Neural progenitor cell (in vitro differentiated cells): ENCODE measurements around the gene PPAN. TPM values are rescaled to one million over a fixed set of nuclear protein-coding genes. Genes with fewer than 3 reads are reported as not detected.

ENCODE experiments used
- DNase-seq: peaks from one replicate; pipeline ENCODE4 v3.0.0-alpha.2; 2016; ENCODE audit warnings: low spot score
- H2AFZ ChIP-seq: fragments of 200-600 bp; sonication (generic); replicated peaks from 2 replicates; pipeline ENCODE4 v1.6.1; 2016; ENCODE audit warnings: antibody characterized with exemption
- H3F3A ChIP-seq: fragments of 200-600 bp; sonication (generic); 2 replicates; pipeline ENCODE4 v1.6.1; 2016; ENCODE audit warnings: antibody characterized with exemption, low read depth
- H3K27ac ChIP-seq: fragments of 200-600 bp; sonication (generic); 2 replicates; pipeline ENCODE4 v1.5.1; 2016; ENCODE audit warnings: mild to moderate bottlenecking
- H3K27me3 ChIP-seq: fragments of 200-600 bp; sonication (generic); 2 replicates; pipeline ENCODE4 v1.6.1; 2016; ENCODE audit warnings: mild to moderate bottlenecking, moderate library complexity
- H3K36me3 ChIP-seq: fragments of 200-600 bp; sonication (generic); 2 replicates; pipeline ENCODE4 v1.5.1; 2016
- H3K4me1 ChIP-seq: fragments of 200-600 bp; sonication (generic); 2 replicates; pipeline ENCODE4 v1.6.1; 2016; ENCODE audit warnings: mixed run types
- H3K4me2 ChIP-seq: fragments of 200-600 bp; sonication (generic); 2 replicates; pipeline ENCODE4 v1.6.1; 2016
- H3K4me3 ChIP-seq: fragments of 200-600 bp; sonication (generic); 2 replicates; pipeline ENCODE4 v1.5.1; 2016
- H3K79me2 ChIP-seq: fragments of 200-600 bp; sonication (generic); 2 replicates; pipeline ENCODE4 v1.6.1; 2016; ENCODE audit warnings: low read depth
- H3K9ac ChIP-seq: fragments of 200-600 bp; sonication (generic); 2 replicates; pipeline ENCODE4 v1.6.1; 2016
- H3K9me3 ChIP-seq: fragments of 200-600 bp; sonication (generic); 2 replicates; pipeline ENCODE4 v1.5.1; 2016; ENCODE audit warnings: low read depth
- H4K20me1 ChIP-seq: fragments of 200-600 bp; sonication (generic); 2 replicates; pipeline ENCODE4 v1.6.1; 2016; ENCODE audit warnings: low read depth
- H3K27ac Mint-ChIP-seq: 3 replicates; pipeline ENCODE4 v1.8.0; 2021; ENCODE audit warnings: mixed read lengths
- H3K27me3 Mint-ChIP-seq: 2 replicates; pipeline ENCODE4 v1.8.0; 2022; ENCODE audit warnings: low read depth, mild to moderate bottlenecking, inconsistent platforms, moderate library complexity, mixed read lengths; ENCODE audit not compliant: insufficient read depth
- H3K36me3 Mint-ChIP-seq: 3 replicates; pipeline ENCODE4 v1.8.0; 2021; ENCODE audit warnings: mixed read lengths
- H3K4me1 Mint-ChIP-seq: 3 replicates; pipeline ENCODE4 v1.8.0; 2021; ENCODE audit warnings: mixed read lengths
- H3K4me3 Mint-ChIP-seq: 3 replicates; pipeline ENCODE4 v1.8.0; 2021; ENCODE audit warnings: mild to moderate bottlenecking, moderate library complexity, mixed read lengths
- H3K9me3 Mint-ChIP-seq: 3 replicates; pipeline ENCODE4 v1.8.0; 2020; ENCODE audit warnings: mixed read lengths
- CTCF ChIP-seq: fragments of 200-600 bp; sonication (generic); IDR thresholded peaks from 2 replicates; pipeline ENCODE4 v1.5.1; 2017; ENCODE audit warnings: antibody characterized with exemption, mild to moderate bottlenecking
- EZH2 ChIP-seq: fragments of 200-600 bp; sonication (generic); IDR thresholded peaks from 2 replicates; pipeline ENCODE4 v1.6.1; 2017; ENCODE audit warnings: antibody characterized with exemption, mild to moderate bottlenecking, moderate library complexity
- EZH2phosphoT487 ChIP-seq: fragments of 200-600 bp; sonication (generic); IDR thresholded peaks from 2 replicates; pipeline ENCODE4 v1.6.1; 2017; ENCODE audit warnings: antibody characterized with exemption
- total RNA-seq: library from RNA; depleted of rRNA; stranded (reverse); fragments of >200 nt; gene quantifications from 2 replicates; pipeline ENCODE4 v1.2.3, GENCODE V29; 2015; ENCODE audit warnings: low replicate concordance

The PPAN gene
- total RNA-seq, 1 donor from 2014 or later: 6.6 TPM

- no peak overlapping the region for H3K4me3 ChIP-seq
- H3K4me3 Mint-ChIP-seq: no peak overlapping the region
- peaks cover 2% of the 10 kb centered on the region for H3K27me3 Mint-ChIP-seq
- no peak overlapping the region for H3K27ac ChIP-seq
- H3K36me3 Mint-ChIP-seq: peaks cover 34% of the 10 kb centered on the region
- H2AFZ ChIP-seq: no peak overlapping the region
- no peaks in the 10 kb centered on the region for H4K20me1 ChIP-seq
- H3K4me1 Mint-ChIP-seq: no peaks in the 10 kb centered on the region
- peaks cover 10% of the 10 kb centered on the region for H3K36me3 ChIP-seq
- no peaks in the 10 kb centered on the region for H3K9me3 ChIP-seq
- H3K9ac ChIP-seq: no peak overlapping the region
- H3K4me1 ChIP-seq: no peaks in the 10 kb centered on the region
- no peak for DNase-seq
- H3F3A ChIP-seq: no peaks in the 10 kb centered on the region
- no peaks in the 10 kb centered on the region for H3K27me3 ChIP-seq
- no peaks in the 10 kb centered on the region for H3K79me2 ChIP-seq
- H3K4me2 ChIP-seq: no peak overlapping the region
- no peak for TF ChIP-seq EZH2
- no peak for TF ChIP-seq EZH2phosphoT487
- TF ChIP-seq CTCF: no peak
- no peak overlapping the region for H3K27ac Mint-ChIP-seq
- no peaks in the 10 kb centered on the region for H3K9me3 Mint-ChIP-seq
Observed at GRCh38 chr19:10152100-10152499, 45.9 kb downstream of the PPAN start.

- H3F3A ChIP-seq: no peaks in the 10 kb centered on the region
Observed at GRCh38 chr19:10155839-10156238, 49.7 kb downstream of the PPAN start.

GRCh38 chr19:10158071-10158470 lies 51.9 kb downstream of the PPAN start:
- H4K20me1 ChIP-seq: no peaks in the 10 kb centered on the region
- H3K36me3 ChIP-seq: peaks cover 6% of the 10 kb centered on the region
- H3K4me1 Mint-ChIP-seq: no peaks in the 10 kb centered on the region
- H3K79me2 ChIP-seq: no peaks in the 10 kb centered on the region
- no peaks in the 10 kb centered on the region for H3K27me3 ChIP-seq
- H3K27ac ChIP-seq: no peak overlapping the region
- H3K27me3 Mint-ChIP-seq: peaks cover 4% of the 10 kb centered on the region
- H3K4me3 ChIP-seq: no peak overlapping the region
- no peak overlapping the region for H3K4me3 Mint-ChIP-seq
- H3K4me2 ChIP-seq: no peak overlapping the region
- no peaks in the 10 kb centered on the region for H3K9me3 ChIP-seq
- H3F3A ChIP-seq: no peaks in the 10 kb centered on the region
- no peak for DNase-seq
- no peaks in the 10 kb centered on the region for H3K4me1 ChIP-seq
- H2AFZ ChIP-seq: no peak overlapping the region
- H3K27ac Mint-ChIP-seq: no peak overlapping the region
- no peaks in the 10 kb centered on the region for H3K9me3 Mint-ChIP-seq
- peaks cover 31% of the 10 kb centered on the region for H3K36me3 Mint-ChIP-seq
- no peak overlapping the region for H3K9ac ChIP-seq
- TF ChIP-seq CTCF: no peak
- no peak for TF ChIP-seq EZH2phosphoT487
- TF ChIP-seq EZH2: no peak

More at GRCh38 chr19:10155839-10156238, 49.7 kb downstream of the PPAN start:
- Histone ChIP-seq H3K4me1 (no peaks in the 10 kb centered on the region), H3K4me2 (no peak overlapping the region), H3K9me3 (no peaks in the 10 kb centered on the region), H4K20me1 (no peaks in the 10 kb centered on the region), H3K27ac (no peak overlapping the region), H3K4me3 (no peak overlapping the region), H3K27me3 (no peaks in the 10 kb centered on the region), H3K36me3 (peaks cover 10% of the 10 kb centered on the region), H3K9ac (no peak overlapping the region), H3K79me2 (no peaks in the 10 kb centered on the region), H2AFZ (no peak overlapping the region)
- no peaks in the 10 kb centered on the region for H3K9me3 Mint-ChIP-seq
- H3K27ac Mint-ChIP-seq: no peak overlapping the region
- H3K4me3 Mint-ChIP-seq: no peak overlapping the region
- DNase-seq: no peak
- peaks cover 32% of the 10 kb centered on the region for H3K36me3 Mint-ChIP-seq
- H3K4me1 Mint-ChIP-seq: no peaks in the 10 kb centered on the region
- TF ChIP-seq EZH2 (no peak), EZH2phosphoT487 (no peak), CTCF (no peak)
- peaks cover 2% of the 10 kb centered on the region for H3K27me3 Mint-ChIP-seq
